Measurements from ENCODE around the gene MX1. TPM values are rescaled to one million over a fixed set of nuclear protein-coding genes. Genes with fewer than 3 reads are reported as not detected.

The MX1 gene
- total RNA-seq, 1 donor from 2014 or later: 8.8 TPM

DNA sequence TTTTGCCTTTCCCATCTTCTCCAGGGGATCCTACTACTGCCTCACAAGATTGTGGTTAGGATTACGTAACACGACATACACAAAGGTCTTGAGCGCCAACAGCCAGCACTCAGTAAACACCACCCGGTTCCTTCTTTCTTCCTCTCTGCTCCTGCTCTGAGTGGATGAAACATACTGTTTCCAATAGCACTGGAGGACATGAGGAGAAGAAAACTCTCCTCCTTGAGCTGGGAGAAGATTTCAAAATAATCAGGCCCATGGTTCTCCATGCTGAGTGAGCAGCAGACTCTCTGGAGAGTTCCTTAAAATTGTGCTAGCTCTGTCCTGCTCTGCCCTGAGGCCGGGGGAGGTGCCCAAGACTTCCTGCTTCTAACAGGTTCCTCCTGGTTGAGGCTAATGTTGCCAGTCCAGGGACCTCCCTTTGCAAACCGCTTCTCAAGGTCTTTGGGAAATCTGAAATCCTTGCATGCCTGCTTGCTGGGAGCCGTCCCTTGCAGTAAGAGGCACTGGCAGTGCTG, 29.4 kb upstream of the MX1 start:
- H3K27me3 ChIP-seq (ENCODE audit: low read depth): peaks cover 13% of the 10 kb centered on the region
- DNase-seq: peak; percentile 33
- intact Hi-C loops (cut with micrococcal nuclease): no loop called here
- TF ChIP-seq, protein P1, sequence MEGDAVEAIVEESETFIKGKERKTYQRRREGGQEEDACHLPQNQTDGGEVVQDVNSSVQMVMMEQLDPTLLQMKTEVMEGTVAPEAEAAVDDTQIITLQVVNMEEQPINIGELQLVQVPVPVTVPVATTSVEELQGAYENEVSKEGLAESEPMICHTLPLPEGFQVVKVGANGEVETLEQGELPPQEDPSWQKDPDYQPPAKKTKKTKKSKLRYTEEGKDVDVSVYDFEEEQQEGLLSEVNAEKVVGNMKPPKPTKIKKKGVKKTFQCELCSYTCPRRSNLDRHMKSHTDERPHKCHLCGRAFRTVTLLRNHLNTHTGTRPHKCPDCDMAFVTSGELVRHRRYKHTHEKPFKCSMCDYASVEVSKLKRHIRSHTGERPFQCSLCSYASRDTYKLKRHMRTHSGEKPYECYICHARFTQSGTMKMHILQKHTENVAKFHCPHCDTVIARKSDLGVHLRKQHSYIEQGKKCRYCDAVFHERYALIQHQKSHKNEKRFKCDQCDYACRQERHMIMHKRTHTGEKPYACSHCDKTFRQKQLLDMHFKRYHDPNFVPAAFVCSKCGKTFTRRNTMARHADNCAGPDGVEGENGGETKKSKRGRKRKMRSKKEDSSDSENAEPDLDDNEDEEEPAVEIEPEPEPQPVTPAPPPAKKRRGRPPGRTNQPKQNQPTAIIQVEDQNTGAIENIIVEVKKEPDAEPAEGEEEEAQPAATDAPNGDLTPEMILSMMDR (IDR thresholded peaks at IDR 0.05; ENCODE audit: borderline replicate concordance): no peak
- no peak overlapping the region for H3K27ac ChIP-seq (replicated peaks)
- H3K4me1 ChIP-seq: no peaks in the 10 kb centered on the region
- no peaks in the 10 kb centered on the region for H3K9me3 ChIP-seq (replicated peaks)
- H3K36me3 ChIP-seq: peaks cover 51% of the 10 kb centered on the region
- H3K4me3 ChIP-seq: no peak overlapping the region

DNA sequence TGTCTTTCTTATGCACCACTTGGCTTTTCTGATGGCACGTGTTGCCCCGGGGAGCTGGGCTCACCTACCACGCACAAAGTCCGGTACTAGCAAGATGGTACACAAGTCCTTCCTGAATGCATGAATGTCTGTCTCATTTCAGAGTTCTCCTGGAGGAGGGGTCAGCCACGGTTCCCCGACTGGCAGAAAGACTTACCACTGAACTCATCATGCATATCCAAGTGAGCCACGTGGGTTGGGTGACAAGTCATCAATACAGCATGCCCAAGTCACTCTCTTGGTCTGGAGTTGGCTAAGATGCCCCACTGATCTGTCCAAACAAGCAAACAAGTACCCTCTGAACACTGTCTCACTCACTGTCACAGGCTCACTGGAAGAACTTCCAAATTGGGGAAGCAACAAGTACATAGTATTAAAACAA, 28.6 kb upstream of the MX1 start:
- Histone ChIP-seq H3K36me3 (peaks cover 53% of the 10 kb centered on the region), H3K9me3 (replicated peaks) (no peaks in the 10 kb centered on the region), H3K4me3 (no peak overlapping the region), H3K27me3 (ENCODE audit: low read depth) (peaks cover 13% of the 10 kb centered on the region), H3K27ac (replicated peaks) (no peak overlapping the region), H3K4me1 (no peaks in the 10 kb centered on the region)
- TF ChIP-seq, protein P1 (IDR thresholded peaks at IDR 0.05; ENCODE audit: borderline replicate concordance): no peak
- intact Hi-C loops (cut with micrococcal nuclease): no loop called here
- no peak for DNase-seq

DNA sequence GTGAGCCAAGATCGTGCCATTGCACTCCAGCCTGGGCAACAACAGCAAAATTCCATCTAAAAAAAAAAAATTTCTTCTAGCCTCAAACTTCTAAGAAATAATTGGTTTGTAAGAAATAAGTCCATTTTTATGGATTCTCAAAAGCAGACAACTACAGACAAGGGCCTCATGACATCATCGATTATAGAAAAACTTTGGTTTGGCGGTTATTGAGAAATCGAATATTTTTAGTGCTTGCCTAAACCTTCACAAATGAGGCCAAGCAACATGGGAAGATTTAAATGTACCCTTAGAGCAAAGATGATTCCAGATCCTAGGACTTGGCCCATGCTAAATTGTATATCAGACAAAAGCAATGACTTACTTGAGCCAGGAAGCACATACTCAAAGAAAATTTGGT, 27.8 kb upstream of the MX1 start:
- Histone ChIP-seq H3K4me1 (no peaks in the 10 kb centered on the region), H3K9me3 (replicated peaks) (no peaks in the 10 kb centered on the region), H3K36me3 (peaks cover 58% of the 10 kb centered on the region), H3K27ac (replicated peaks) (no peak overlapping the region), H3K27me3 (ENCODE audit: low read depth) (peaks cover 10% of the 10 kb centered on the region), H3K4me3 (no peak overlapping the region)
- intact Hi-C loops (cut with micrococcal nuclease): no loop called here
- no peak for DNase-seq
- TF ChIP-seq, protein P1 (IDR thresholded peaks at IDR 0.05; ENCODE audit: borderline replicate concordance): no peak

DNA sequence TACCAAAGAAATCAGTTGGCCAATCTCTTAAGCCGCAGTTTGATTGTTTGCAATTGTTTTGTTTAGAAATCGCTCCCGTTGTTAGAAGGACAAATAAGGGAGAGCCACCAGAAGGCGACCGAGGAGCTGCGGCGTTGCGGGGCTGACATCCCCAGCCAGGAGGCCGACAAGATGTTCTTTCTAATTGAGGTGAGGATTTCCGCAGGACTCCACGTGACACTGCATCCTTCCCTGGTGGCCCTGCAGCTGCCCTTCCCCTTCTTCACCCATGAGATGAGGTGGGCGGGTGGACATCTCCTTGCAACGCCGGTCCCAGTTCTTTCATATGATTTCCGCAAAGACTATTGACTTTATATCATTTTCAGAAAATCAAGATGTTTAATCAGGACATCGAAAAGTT, 27.2 kb upstream of the MX1 start:
- Histone ChIP-seq H3K9me3 (replicated peaks) (no peaks in the 10 kb centered on the region), H3K4me1 (no peaks in the 10 kb centered on the region), H3K27ac (replicated peaks) (no peak overlapping the region), H3K36me3 (peaks cover 59% of the 10 kb centered on the region), H3K27me3 (ENCODE audit: low read depth) (peaks cover 5% of the 10 kb centered on the region), H3K4me3 (no peak overlapping the region)
- intact Hi-C loops (cut with micrococcal nuclease): no loop called here
- TF ChIP-seq, protein P1 (IDR thresholded peaks at IDR 0.05; ENCODE audit: borderline replicate concordance): no peak
- no peak for DNase-seq

DNA sequence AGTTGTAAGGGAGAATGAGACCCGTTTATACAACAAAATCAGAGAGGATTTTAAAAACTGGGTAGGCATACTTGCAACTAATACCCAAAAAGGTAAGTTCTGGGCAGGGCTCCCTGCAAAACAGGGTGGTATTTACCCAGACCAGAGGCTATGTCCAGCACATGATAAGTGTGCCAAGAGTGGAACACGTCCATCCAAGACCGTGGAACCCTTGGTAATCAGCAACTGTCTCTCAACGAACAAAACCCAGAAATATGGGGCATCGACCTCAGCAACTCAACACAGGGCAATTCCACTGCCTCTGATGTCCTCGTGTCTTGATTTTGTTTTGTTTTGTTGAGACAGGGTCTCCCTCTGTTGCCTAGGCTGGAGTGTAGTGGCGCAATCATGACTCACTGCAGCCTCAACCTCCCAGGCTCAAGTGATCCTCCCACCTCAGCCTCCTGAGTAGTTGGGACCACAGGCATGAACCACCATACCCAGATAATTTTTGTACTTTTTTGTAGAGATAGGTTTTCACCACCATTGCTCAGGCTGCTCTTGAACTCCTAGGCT, 26.7 kb upstream of the MX1 start:
- peaks cover 64% of the 10 kb centered on the region for H3K36me3 ChIP-seq
- intact Hi-C loops (cut with micrococcal nuclease): no loop called here
- no peak for DNase-seq
- H3K27me3 ChIP-seq (ENCODE audit: low read depth): no peaks in the 10 kb centered on the region
- no peaks in the 10 kb centered on the region for H3K4me1 ChIP-seq
- no peaks in the 10 kb centered on the region for H3K9me3 ChIP-seq (replicated peaks)
- TF ChIP-seq, protein P1 (IDR thresholded peaks at IDR 0.05; ENCODE audit: borderline replicate concordance): no peak
- H3K27ac ChIP-seq (replicated peaks): no peak overlapping the region
- H3K4me3 ChIP-seq: no peak overlapping the region
